HL-60 (cell line): ENCODE data around the gene EEIG2.

Source experiments
- CTCF ChIP-seq: IDR thresholded peaks from one replicate; pipeline ENCODE4 v1.5.1; 2011; ENCODE audit warnings: low read length, control low read depth, inconsistent platforms; ENCODE audit not compliant: insufficient read depth
- GABPA ChIP-seq: IDR thresholded peaks from 2 replicates; pipeline ENCODE4 v1.6.1; 2012; ENCODE audit warnings: low read depth
- POLR2AphosphoS5 ChIP-seq: IDR thresholded peaks from 2 replicates; pipeline ENCODE4 v1.6.1; 2012; ENCODE audit warnings: low read depth
- REST ChIP-seq: IDR thresholded peaks from 2 replicates; pipeline ENCODE4 v1.6.1; 2012; ENCODE audit warnings: low read depth; ENCODE audit not compliant: insufficient replicate concordance
- SPI1 ChIP-seq: IDR thresholded peaks from 2 replicates; pipeline ENCODE4 v1.6.1; 2012; ENCODE audit warnings: low read depth, mild to moderate bottlenecking, borderline replicate concordance

DNA sequence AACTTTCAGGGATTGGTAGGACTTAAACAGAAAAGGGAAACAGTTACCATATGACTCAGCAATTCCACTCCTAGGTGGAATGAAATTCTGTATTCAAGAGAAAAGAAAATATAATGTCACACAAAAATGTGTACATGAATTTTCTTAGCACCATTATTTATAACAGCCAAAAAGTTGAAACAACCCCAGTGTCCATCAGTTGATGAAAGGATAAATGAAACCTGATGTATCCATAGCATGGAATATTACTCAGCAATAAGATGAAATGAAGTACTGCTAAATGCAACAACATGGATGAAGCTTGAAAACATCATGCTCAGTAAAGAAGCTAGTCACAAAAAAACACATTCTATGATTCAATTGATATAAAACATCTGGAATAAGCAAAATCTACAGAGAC, 15.5 kb downstream of the EEIG2 start:
- no peak for TF ChIP-seq CTCF
- TF ChIP-seq POLR2AphosphoS5: no peak
- no peak for TF ChIP-seq GABPA
- TF ChIP-seq REST: no peak
- TF ChIP-seq SPI1: no peak
